ENCODE measurements around the gene CXorf65.

DNA sequence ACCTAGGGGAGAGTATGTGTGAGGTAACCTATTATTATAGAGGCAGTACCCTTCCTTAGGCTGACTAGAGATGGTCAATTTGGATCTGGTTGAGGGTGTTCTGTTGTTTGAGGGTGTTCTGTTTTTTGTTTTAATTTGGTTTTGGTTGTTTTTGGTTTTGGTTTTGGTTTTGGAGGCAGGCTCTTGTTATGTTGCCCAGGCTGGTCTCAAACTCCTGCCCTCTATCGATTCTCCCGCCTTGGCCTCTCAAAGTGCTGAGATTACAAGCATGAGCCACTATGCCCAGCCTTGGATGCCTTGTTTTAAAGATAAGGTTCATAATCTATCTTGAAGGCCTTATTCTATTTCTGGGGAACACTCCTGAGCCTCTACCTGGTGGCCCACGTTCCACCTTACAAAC is 912 bp downstream of the CXorf65 start:
- TF ChIP-seq, protein P1, sequence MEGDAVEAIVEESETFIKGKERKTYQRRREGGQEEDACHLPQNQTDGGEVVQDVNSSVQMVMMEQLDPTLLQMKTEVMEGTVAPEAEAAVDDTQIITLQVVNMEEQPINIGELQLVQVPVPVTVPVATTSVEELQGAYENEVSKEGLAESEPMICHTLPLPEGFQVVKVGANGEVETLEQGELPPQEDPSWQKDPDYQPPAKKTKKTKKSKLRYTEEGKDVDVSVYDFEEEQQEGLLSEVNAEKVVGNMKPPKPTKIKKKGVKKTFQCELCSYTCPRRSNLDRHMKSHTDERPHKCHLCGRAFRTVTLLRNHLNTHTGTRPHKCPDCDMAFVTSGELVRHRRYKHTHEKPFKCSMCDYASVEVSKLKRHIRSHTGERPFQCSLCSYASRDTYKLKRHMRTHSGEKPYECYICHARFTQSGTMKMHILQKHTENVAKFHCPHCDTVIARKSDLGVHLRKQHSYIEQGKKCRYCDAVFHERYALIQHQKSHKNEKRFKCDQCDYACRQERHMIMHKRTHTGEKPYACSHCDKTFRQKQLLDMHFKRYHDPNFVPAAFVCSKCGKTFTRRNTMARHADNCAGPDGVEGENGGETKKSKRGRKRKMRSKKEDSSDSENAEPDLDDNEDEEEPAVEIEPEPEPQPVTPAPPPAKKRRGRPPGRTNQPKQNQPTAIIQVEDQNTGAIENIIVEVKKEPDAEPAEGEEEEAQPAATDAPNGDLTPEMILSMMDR (IDR thresholded peaks at IDR 0.05; ENCODE audit: low read length) = no peak
- TF ChIP-seq EZH2 (IDR thresholded peaks at IDR 0.05; ENCODE audit: borderline replicate concordance, low read length) = no peak
